HepG2 (cell line): ENCODE data around the gene SLC22A31. TPM values are rescaled to one million over a fixed set of nuclear protein-coding genes. Genes with fewer than 3 reads are reported as not detected.
A peak's percentile ranks its signal among the peaks of the same experiment; 100 is the strongest.

Experiments
- ATRX ChIP-seq: sonication (generic); formaldehyde crosslinking; IDR thresholded peaks from 2 replicates; pipeline ENCODE4 v1.4.0; 2020; ENCODE audit warnings: missing genetic modification reagents, borderline replicate concordance
- CBX5 ChIP-seq: sonication (generic); formaldehyde crosslinking; IDR thresholded peaks from 2 replicates; pipeline ENCODE4 v1.4.0; 2020; ENCODE audit warnings: missing genetic modification reagents, borderline replicate concordance
- CREM ChIP-seq, 2 experiments: sonication (generic) in 1 of 2; formaldehyde crosslinking in 1 of 2; IDR thresholded peaks; 2 replicates each; pipeline versions ENCODE4 v1.4.0 to v1.6.1; 2016 to 2020; ENCODE audit warnings: antibody characterized with exemption in 1 of 2, mild to moderate bottlenecking in 1 of 2, missing genetic modification reagents in 1 of 2
- MAFG ChIP-seq: sonication (generic); formaldehyde crosslinking; IDR thresholded peaks from 2 replicates; pipeline ENCODE4 v1.5.1; 2020; ENCODE audit warnings: mild to moderate bottlenecking, missing genetic modification reagents
- MXD1 ChIP-seq: sonication (generic); formaldehyde crosslinking; IDR thresholded peaks from 2 replicates; pipeline ENCODE4 v1.4.0; 2020; ENCODE audit warnings: mild to moderate bottlenecking, missing genetic modification reagents
- PTBP1 ChIP-seq: fragments of 200-400 bp; formaldehyde crosslinking; IDR thresholded peaks from 2 replicates; pipeline ENCODE4 v1.6.1; 2018; ENCODE audit warnings: low read length, low read depth; ENCODE audit not compliant: poor library complexity, severe bottlenecking
- TBX3 ChIP-seq: fragments of 450-650 bp; IDR thresholded peaks from 2 replicates; pipeline ENCODE4 v1.6.1; 2017; ENCODE audit warnings: antibody characterized with exemption, mild to moderate bottlenecking, inconsistent platforms, borderline replicate concordance
- TMF1 ChIP-seq: sonication (generic); formaldehyde crosslinking; IDR thresholded peaks from 2 replicates; pipeline ENCODE4 v1.8.1; 2022; ENCODE audit warnings: low read depth, missing genetic modification reagents
- TRIM22 ChIP-seq: fragments of 450-650 bp; IDR thresholded peaks from 2 replicates; pipeline ENCODE4 v1.6.1; 2017
- ZBED4 ChIP-seq: sonication (generic); formaldehyde crosslinking; IDR thresholded peaks from 2 replicates; pipeline ENCODE4 v1.4.0; 2020; ENCODE audit warnings: missing genetic modification reagents, borderline replicate concordance
- ZBTB8A ChIP-seq: sonication (generic); formaldehyde crosslinking; IDR thresholded peaks from 2 replicates; pipeline ENCODE4 v1.4.0; 2020; ENCODE audit warnings: mild to moderate bottlenecking, low read depth, missing genetic modification reagents, borderline replicate concordance
- ZNF274 ChIP-seq: sonication (generic); formaldehyde crosslinking; IDR thresholded peaks from 2 replicates; pipeline ENCODE4 v1.5.1; 2020; ENCODE audit warnings: mild to moderate bottlenecking, missing genetic modification reagents
- ZNF280B ChIP-seq: sonication (generic); formaldehyde crosslinking; IDR thresholded peaks from 2 replicates; pipeline ENCODE4 v1.5.0; 2020; ENCODE audit warnings: missing genetic modification reagents, mild to moderate bottlenecking, borderline replicate concordance
- ZNF337 ChIP-seq: sonication (generic); formaldehyde crosslinking; IDR thresholded peaks from 2 replicates; pipeline ENCODE4 v1.5.1; 2020; ENCODE audit warnings: missing genetic modification reagents, low read depth, mild to moderate bottlenecking, borderline replicate concordance
- ZNF780A ChIP-seq: sonication (generic); formaldehyde crosslinking; IDR thresholded peaks from 2 replicates; pipeline ENCODE4 v1.8.0; 2022; ENCODE audit warnings: mild to moderate bottlenecking, missing genetic modification reagents, moderate library complexity
- ZXDC ChIP-seq: sonication (generic); formaldehyde crosslinking; IDR thresholded peaks from 2 replicates; pipeline ENCODE4 v1.5.0; 2020; ENCODE audit warnings: mild to moderate bottlenecking, missing genetic modification reagents
- polyA plus RNA-seq, 8 experiments: library from polyadenylated mRNA; depleted of rRNA in 3 of 8; stranded (reverse) in 7 of 8; unstranded in 1 of 8; fragments of >200 nt; fragmentation: Illumina TruSeq in 4 of 8; extraction: Trizol in 4 of 8; gene quantifications; 2 replicates each; pipeline versions ENCODE4 v1.2.1 to v1.2.3, GENCODE V29; 2011 to 2016; ENCODE audit warnings: low read depth in 4 of 8, missing spikeins in 1 of 8, mixed read lengths in 1 of 8; ENCODE audit not compliant: insufficient read depth in 1 of 8
- total RNA-seq, 5 experiments: library from RNA; depleted of rRNA; stranded (reverse); fragments of >200 nt; fragmentation: Illumina TruSeq; extraction: Trizol; gene quantifications; 2 replicates each; pipeline ENCODE4 v1.2.3, GENCODE V29; 2016; ENCODE audit warnings: low read depth in 1 of 5
- TF ChIP-seq, protein P1 (sequence below): IDR thresholded peaks from 2 replicates; pipeline ENCODE4 v1.6.1; 2016; ENCODE audit warnings: low read depth

The SLC22A31 gene
- total and polyA plus RNA-seq, 2 of the 13 experiments (the other 11 are each of a cell fraction or from before 2014, with no cell fraction given): 67.3 to 83.3 TPM

GRCh38 chr16:89167425-89167941 is 32.9 kb downstream of the SLC22A31 start (continued):
- TF ChIP-seq, protein P1, sequence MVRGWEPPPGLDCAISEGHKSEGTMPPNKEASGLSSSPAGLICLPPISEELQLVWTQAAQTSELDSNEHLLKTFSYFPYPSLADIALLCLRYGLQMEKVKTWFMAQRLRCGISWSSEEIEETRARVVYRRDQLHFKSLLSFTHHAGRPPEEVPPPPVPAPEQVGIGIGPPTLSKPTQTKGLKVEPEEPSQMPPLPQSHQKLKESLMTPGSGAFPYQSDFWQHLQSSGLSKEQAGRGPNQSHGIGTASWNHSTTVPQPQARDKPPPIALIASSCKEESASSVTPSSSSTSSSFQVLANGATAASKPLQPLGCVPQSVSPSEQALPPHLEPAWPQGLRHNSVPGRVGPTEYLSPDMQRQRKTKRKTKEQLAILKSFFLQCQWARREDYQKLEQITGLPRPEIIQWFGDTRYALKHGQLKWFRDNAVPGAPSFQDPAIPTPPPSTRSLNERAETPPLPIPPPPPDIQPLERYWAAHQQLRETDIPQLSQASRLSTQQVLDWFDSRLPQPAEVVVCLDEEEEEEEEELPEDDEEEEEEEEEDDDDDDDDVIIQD (CRISPR knock-in tag): peak; percentile 60; the same call in 1 of the 2 replicates
- no peak for TF ChIP-seq ATRX (CRISPR knock-in tag)
- no peak for TF ChIP-seq MAFG (CRISPR knock-in tag)
- TF ChIP-seq ZNF780A (CRISPR knock-in tag): peak; percentile 68; the same call in 1 of the 2 replicates
- no peak for TF ChIP-seq ZXDC (CRISPR knock-in tag)
- TF ChIP-seq MXD1: peak; percentile 77
- TF ChIP-seq PTBP1: no peak
- TF ChIP-seq ZNF274: peak; percentile 85
- TF ChIP-seq ZBED4 (CRISPR knock-in tag): peak; percentile 90; the same call in 1 of the 2 replicates
- peak; percentile 96 for TF ChIP-seq CBX5 (CRISPR knock-in tag)
- no peak for TF ChIP-seq CREM (IDR thresholded peaks at IDR 0.05)
- TF ChIP-seq CREM (CRISPR knock-in tag; IDR thresholded peaks at IDR 0.05): no peak
- no peak for TF ChIP-seq ZBTB8A (CRISPR knock-in tag)
- no peak for TF ChIP-seq TRIM22
- TF ChIP-seq ZNF337 (CRISPR knock-in tag): no peak
- peak; percentile 59; the same call in 1 of the 2 replicates for TF ChIP-seq ZNF280B (CRISPR knock-in tag)
- peak; percentile 82; the same call in 1 of the 2 replicates for TF ChIP-seq TMF1 (CRISPR knock-in tag)
- TF ChIP-seq TBX3: no peak
